Endothelial cell of umbilical vein (primary cell): ENCODE data around the gene ESYT3.

ENCODE experiments used
- CTCF ChIP-seq, 2 donors: IDR thresholded peaks; 1 replicate in 1 of 2; 2 replicates in 1 of 2; pipeline ENCODE4 v1.5.1; 2011; ENCODE audit warnings: low read length in 2 of 2, mild to moderate bottlenecking in 2 of 2, moderate library complexity in 2 of 2, control low read depth in 1 of 2, inconsistent platforms in 1 of 2, low read depth in 1 of 2; ENCODE audit not compliant: insufficient read depth in 1 of 2; ENCODE audit errors: extremely low read depth in 1 of 2
- EZH2 ChIP-seq: IDR thresholded peaks from 2 replicates; pipeline ENCODE4 v1.6.1; 2012; ENCODE audit warnings: borderline replicate concordance, low read depth, mild to moderate bottlenecking, moderate library complexity, low read length, inconsistent platforms; ENCODE audit not compliant: severe bottlenecking
- FOS ChIP-seq: IDR thresholded peaks from 2 replicates; pipeline ENCODE4 v1.6.1; 2011; ENCODE audit warnings: mild to moderate bottlenecking, low read length, moderate library complexity, borderline replicate concordance; ENCODE audit not compliant: insufficient read depth
- JUN ChIP-seq: IDR thresholded peaks from 2 replicates; pipeline ENCODE4 v1.6.1; 2011; ENCODE audit warnings: borderline replicate concordance, low read depth; ENCODE audit not compliant: insufficient read length, insufficient read depth
- MAX ChIP-seq: IDR thresholded peaks from 2 replicates; pipeline ENCODE4 v1.6.1; 2011; ENCODE audit not compliant: insufficient read depth, insufficient read length
- MYC ChIP-seq: IDR thresholded peaks from one replicate; pipeline ENCODE4 v1.6.1; 2011; ENCODE audit warnings: mild to moderate bottlenecking, low read depth, low read length
- POLR2A ChIP-seq: IDR thresholded peaks from 2 replicates; pipeline ENCODE4 v1.6.1; 2012; ENCODE audit warnings: low read depth, mild to moderate bottlenecking, control low read depth, low read length

GRCh38 chr3:138418601-138419206 lies 15.7 kb upstream of the ESYT3 start:
- TF ChIP-seq POLR2A (no peak), CTCF (IDR thresholded peaks at IDR 0.05; ENCODE audit: extremely low read depth in 1 of 2, insufficient read depth in 1 of 2, low read depth in 1 of 2, low read length in 2 of 2) (no peak), EZH2 (no peak), MAX (no peak), FOS (no peak), MYC (no peak), JUN (no peak)
